Fibroblast of skin of right quadriceps (primary cell): Measurements from ENCODE around the gene PHTF1.

Source experiments
- DNase-seq: peaks from one replicate; pipeline ENCODE4 v3.0.0-alpha.2; 2013

Gene PHTF1

DNA sequence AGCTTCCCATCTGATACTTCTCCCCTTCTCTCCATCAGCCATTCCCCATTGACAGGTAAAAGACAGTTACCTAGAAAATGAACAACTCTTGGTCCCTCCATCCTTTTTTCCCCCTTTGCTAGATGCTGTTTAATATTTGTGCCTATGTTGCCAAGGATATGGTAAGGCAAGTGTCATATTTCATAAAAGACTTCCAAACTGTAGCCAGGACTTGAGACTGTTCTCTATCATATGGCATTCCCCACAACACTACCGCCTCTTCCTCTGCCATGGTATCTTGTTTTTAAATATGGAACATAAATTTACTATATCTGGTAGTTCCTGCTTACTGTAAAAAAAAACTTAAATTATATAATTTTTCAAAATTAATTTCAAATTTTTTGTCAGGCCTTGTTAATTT, 97.2 kb downstream of the PHTF1 start:
- no peak for DNase-seq

DNA sequence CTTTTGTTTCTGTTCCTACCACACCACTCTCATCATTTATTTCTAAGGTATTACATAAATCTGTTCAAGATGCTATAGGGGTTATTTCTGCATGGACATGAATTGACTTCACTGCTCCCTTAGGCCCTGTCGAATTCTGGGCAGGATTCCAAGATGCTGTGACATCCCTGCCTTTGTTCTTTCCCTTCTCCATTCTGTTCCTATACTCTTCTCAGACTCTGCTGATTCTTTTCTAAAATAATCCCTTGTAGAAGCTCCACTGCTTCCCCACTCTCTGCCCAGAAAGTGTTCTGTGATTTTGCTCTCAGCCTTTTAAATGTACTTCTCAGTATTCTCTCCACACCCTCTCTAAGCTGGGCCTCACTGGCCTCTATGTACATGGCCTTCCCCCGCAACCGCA, 99.2 kb downstream of the PHTF1 start:
- DNase-seq: no peak

DNA sequence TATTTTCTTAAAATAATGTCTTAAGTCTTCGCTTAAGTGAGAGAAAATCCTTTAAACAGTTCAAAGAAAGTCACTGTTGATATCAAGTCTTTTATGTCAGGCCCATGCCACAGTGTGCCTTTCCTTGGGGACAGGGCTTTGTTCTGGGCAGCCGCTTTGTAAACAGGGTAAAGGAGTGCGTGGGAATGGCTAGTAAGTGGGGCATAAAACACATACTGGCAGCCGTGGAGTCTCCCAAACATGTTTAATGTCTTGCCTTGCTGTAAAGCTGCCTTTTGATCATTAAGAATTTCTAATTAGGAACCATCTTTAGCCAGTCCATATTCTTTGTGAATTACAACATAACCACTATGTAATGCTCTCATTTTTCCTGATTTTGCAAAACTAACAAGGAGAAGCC, 99.7 kb downstream of the PHTF1 start:
- no peak for DNase-seq

DNA sequence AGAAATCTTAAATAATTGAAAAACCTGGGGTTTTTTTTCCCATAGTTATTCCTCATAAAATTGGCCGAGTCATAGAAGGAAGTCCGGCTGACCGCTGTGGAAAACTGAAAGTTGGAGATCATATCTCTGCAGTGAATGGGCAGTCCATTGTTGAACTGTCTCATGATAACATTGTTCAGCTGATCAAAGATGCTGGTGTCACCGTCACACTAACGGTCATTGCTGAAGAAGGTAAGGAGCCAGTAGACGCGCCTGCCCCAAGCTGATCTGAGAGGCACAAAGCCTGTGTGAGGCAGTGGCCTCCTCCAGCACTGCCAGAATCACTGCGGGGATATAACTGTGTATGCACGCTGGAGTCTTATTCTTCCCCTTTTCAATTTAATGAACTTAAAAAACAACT, 100.3 kb downstream of the PHTF1 start:
- no peak for DNase-seq

DNA sequence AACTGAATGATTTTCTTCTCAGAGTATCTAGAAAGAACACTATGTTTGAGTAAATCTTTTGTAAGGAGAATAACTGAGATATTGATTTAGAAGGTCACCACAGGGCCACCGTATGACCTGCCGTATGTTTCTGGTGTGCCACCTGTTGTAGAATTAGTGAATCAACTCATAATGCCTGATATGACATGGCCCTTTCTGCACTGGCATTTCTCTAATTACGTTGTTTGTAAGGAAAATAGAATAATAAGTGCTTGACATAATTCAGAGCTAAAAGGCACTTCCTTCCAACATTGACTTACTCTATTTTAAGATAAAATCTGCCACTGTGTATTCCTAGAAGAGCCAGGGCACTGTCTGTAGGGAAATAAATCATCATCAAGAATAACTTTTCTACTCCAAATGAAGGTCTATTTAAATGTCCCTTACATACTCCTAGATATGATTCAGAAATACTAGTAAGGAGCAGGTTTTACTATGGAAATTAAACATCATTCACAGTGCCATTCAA, 101.7 kb downstream of the PHTF1 start:
- DNase-seq: no peak

DNA sequence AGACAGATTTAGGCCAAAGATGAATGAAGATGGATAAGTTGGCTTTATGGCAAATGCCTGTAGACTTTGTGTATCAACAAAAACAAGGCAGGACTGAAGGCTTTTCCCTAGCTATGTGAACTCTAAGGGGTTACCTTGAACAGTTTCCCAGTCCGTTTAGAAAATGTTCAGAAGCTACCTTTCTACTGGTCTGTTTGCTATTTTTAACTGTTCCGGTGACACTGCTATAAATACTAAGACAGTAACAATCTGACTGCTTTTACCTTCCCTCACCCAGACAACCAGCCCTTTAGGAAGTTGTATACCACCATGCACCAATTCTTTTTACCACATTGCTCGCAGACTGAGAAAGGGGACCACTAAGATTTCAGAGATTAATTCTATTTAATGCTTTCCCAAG, 102.2 kb downstream of the PHTF1 start:
- no peak for DNase-seq

DNA sequence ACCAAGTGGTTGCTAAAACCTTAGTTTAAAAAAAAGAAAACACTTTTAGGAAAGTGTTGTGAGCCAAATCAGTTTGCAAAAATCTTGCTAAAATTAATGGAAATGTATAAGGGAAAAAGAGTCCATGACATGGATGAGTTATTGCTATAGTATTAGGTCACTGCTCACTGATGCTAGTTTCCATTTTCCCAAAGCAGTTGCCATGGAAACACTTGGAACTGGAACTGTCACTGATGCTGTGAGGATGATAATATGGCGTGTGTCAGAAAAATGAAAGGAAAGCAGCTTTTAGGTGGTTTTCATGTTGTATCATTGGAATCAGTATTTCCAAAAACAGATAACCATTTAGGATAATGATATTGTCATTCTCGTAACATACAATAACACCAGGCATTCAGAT, 104.4 kb downstream of the PHTF1 start:
- no peak for DNase-seq

DNA sequence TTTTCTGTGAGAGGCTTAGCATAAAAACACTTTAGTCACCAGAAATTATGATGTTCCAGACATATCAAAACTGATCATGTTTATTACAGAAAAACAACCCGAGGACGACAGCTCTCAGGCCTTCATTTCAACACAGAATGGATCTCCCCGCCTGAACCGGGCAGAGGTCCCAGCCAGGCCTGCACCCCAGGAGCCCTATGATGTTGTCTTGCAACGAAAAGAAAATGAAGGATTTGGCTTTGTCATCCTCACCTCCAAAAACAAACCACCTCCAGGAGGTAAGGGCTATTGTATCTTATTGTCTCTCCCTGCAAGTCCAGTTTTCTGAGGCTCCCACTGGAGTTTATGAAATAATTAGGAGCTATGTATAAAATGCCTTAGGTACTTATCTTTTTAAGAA, 105.5 kb downstream of the PHTF1 start:
- DNase-seq: no peak

DNA sequence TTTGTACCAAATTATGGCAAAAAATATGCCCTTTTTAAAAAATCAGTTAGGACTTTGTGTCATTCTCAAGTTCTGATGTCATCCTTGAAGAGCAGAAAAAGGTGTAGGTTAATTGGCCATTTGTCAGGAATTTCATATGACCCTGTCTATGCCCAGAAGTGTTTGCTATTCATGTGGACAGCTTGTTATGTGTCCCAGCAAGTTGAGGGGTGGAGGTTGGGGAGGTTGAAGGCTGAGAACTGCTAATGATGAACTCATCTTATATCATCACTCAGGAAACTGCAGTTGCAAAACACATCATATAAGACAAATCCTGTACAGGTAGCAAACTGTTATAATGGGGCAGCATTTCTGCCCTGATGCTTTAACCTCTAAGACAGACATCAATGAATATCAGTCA, 106.5 kb downstream of the PHTF1 start:
- no peak for DNase-seq

DNA sequence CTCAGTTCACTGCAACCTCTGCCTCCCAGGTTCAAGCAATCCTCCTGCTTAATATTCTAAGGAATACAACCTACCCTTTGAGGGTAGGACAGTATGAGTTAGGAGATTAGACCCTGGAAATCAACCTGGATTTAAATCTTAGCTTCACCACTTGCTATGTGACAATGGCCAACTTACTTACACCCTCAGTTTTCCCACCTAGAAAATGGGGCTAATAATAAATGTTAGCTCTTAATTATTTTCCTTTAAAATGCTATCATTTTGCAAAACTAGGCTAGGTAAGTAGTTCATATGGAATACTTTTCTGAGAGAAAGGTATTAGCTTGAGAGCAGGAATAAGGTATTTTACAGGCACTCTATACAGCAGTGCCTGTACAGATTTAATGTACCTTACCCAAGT, 110.8 kb downstream of the PHTF1 start:
- DNase-seq: no peak

DNA sequence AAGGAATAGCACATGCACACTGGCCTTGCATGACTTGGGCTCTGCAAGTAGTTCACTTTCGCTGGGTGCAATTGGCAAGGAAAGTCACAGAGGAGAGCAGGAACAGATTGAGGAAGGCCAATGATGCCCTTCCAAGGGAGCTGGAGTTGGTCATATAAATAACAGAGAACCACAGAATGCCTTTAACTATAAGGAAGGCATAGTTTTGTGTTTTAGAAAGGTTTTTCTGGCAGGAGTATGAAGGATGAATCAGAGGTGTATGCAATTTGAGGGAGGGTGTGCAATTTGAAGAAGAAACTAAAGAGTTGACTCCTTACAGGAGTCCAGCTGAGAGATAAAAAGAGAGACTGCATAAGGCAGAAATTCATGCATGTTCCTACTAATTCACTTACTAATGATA, 112.1 kb downstream of the PHTF1 start:
- peak; percentile 24 for DNase-seq
